Measurements from ENCODE around the gene CAVIN2.
"Not testable (repeated sequence)": the region's sequence is repeated elsewhere in the genome, so short reads cannot be mapped to it uniquely, and the experiment has no call there.

CAVIN2 gene

DNA sequence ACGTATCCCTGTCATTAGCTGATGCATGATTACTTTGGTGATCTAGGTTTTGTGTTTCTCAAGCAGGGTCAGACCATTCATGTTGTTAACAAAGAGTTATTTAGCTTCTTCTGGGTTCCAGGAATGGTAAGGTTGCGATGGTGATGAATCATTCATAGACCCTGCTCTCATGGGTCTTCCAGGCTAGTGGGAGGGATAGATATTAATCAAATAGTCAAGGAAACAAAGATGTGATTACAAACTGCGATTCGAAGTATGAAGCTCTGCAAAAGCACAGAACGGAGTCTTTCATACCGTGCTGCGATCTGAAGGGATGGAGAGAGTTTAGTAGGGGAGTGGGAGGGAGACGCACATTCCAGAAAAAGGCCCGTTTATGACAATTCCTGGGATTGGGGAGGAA is 42.1 kb downstream of the CAVIN2 start:
- in situ Hi-C loops (cut with MboI; ENCODE audit: low sequenced_read_pairs), result loop anchor here (25.0 kb wide), 1 partner anchor 358 kb away; no protein-coding TSS in a partner anchor

DNA sequence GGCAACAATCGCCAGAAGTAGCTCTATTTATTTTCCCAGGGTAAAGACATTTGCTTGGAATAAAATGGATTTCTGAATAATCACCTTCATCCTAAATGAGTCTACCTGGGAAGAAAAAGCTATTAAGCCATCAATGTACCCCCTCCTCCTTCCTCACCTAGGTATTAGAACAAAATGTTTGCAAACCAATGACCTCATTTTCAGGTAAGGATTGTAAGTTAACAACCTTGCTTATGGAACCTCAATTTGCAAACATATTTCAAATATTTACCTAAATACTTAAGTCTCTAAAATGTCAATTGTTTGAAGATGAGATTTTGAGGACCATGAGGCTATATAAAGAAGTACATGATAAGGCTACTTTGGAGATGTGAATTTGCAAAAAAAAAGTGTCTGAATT is 43.9 kb downstream of the CAVIN2 start:
- in situ Hi-C loops (cut with MboI; ENCODE audit: low sequenced_read_pairs), result loop anchor here (25.0 kb wide), 1 partner anchor 359 kb away; no protein-coding TSS in a partner anchor

DNA sequence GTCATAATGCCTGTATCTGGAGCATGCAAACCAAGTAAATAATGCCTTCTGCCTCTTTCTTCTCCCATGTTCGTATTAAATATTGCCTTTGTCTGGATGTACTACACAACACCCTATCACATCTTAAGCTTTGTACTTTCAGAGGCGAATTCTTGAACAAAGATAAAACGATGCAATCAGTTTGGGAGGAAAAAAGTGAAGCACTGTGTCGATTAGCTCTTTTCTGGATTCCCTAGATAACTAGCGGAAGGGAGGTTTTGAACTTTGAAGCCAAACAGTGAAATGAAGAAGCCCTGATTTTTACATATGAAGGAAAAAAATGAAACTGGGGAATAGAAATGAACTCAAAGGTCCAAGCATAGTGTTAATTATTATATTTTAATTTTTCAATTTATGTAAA is 44.7 kb downstream of the CAVIN2 start:
- in situ Hi-C loops (cut with MboI; ENCODE audit: low sequenced_read_pairs), result loop anchor here (25.0 kb wide), 1 partner anchor 360 kb away; no protein-coding TSS in a partner anchor

DNA sequence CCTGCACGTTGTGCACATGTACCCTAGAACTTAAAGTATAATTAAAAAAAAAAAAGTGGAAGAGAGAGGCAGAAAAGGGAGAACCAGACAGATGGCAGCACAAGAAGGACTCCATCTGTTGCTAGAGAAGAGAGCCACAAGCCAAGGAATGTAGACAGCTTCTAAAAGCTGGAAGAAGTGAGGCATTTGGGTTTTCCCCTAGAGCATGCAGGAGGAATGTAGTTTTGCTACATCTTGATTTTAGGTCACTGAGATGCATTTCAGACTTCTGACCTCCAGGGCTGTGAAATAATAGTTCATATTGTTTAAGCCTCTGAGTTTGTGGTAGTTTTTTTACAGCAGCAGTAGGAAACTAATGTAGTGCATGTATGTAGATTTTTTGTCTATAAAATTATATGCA is 46.0 kb downstream of the CAVIN2 start:
- in situ Hi-C loops (cut with MboI; ENCODE audit: low sequenced_read_pairs), result loop anchor here (25.0 kb wide), 1 partner anchor 361 kb away; no protein-coding TSS in a partner anchor

DNA sequence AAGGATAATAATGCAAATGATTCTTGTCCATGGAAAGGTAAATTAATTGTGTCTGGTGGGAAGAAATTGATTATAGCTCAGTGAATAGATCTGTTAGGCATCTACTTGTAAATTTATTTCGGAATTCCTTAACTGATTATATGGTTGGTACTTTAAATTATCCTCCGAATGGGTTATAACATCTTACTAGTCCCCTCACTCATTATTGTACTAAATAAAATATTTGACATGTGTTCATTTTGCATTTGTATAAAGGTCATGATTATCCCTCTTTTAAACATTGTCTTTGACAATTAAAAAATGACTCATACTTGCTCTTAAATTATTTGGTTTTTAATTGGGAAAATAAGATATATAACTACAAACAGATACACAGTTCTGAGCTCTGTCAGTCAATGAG is 47.4 kb downstream of the CAVIN2 start:
- in situ Hi-C loops (cut with MboI; ENCODE audit: low sequenced_read_pairs), result no loop called here

DNA sequence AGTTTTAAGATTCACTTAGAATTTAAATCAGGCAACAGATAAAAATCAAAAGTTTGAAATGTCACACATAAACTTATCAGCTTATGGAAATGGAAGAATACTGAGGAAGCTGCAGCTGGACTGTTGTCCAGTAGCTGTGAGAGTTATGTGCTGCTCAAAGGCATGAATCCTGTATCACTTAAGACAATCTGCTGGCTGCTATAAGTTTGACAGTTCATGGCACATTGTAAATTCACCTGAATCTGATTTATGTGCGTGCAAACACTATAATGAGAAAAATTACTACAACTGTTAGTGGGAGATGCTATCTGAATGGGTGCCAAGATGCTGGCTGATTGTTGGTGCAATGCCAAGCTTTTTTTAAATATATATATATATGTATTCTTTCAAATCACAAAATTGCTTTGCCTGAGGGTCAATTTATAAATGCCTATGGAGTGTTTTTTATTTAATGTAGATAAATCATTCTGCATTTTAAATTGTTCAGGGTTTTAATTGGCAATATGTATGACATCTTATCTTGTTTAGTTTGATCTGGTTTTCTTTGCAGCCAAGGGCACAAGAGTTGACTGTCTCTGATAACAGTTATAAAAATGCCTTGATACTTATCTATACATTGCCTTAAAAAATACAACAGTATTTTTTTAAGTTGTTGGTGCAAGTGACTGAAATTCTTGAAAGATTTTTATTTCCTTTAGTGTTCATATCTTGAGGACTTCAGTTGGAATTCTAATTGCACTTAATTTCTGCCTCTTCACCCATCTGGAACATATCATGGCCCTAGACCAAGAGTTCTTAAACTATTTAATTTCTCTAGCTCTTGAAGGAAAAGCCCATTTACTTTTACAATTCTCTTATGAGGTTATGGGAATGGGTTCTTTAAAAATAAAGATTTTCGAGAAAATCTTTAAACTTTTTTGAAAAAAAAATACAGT is 48.7 kb downstream of the CAVIN2 start:
- in situ Hi-C loops (cut with MboI; ENCODE audit: low sequenced_read_pairs), result no loop called here

DNA sequence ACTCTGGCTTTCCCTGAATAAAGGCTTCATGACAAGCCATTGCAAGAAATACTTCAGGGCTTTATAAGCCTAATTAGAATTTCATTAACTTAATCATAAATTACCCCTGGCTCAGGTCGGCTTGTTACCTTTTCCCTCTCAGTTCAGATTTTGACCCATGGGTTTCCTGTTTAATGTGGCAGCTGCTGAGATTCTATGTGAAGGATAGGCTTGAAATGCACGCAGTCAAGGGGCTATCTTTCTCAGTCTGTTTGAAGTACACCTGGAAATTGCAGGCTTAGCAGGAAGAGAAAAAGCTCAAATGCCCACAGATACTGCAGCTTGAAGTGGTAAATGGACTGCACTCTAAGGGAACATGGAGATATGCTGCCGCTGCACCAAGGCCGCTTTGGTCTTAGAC is 49.4 kb downstream of the CAVIN2 start:
- in situ Hi-C loops (cut with MboI; ENCODE audit: low sequenced_read_pairs), result no loop called here

DNA sequence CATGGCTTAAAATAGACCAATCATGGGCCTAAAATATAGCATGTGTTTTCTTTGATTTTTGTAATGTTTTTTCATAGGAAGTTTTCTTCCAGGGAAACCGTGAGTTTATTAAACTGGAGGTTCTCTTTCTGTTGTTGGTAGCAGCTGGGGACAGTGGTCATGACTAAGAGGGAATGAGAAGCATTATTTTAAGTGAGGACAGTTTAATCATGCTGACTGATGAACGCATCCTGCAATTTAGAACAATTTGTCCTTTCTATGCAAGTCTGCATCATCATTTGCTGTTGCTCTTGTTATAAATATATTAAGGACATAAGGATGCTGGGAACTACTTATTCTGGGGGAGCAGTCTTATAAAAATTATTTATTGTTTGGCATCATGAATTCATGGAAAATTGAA is 51.2 kb downstream of the CAVIN2 start:
- in situ Hi-C loops (cut with MboI; ENCODE audit: low sequenced_read_pairs), result no loop called here

DNA sequence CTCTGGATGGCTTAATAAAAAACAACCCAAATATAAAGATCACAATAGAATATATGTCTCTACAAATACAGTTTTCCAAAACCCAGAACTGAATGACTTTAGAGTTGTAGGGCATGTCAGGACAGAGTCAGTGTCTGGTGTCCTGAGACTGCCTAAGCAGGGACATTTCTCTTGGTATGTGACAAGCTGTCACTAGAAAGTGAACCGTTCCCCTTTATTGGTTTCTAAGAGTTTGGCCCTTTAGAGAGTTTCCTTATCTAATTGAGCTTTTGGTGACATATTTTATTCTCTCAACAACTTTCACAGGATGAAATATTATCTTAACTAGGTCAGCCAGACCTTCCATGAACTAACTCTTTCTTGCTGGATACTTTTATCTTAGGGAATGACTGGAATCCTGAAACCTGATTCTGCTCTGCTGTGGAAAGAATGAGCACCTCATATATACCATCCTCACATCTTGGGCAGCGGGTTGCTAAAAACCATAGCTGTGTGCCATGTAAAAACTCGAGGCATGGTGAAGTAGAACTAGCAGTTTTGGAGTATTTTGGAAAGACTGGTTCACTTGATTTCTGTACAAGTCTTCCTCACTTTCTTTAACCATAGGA is 54.8 kb downstream of the CAVIN2 start:
- in situ Hi-C loops (cut with MboI; ENCODE audit: low sequenced_read_pairs), result no loop called here

DNA sequence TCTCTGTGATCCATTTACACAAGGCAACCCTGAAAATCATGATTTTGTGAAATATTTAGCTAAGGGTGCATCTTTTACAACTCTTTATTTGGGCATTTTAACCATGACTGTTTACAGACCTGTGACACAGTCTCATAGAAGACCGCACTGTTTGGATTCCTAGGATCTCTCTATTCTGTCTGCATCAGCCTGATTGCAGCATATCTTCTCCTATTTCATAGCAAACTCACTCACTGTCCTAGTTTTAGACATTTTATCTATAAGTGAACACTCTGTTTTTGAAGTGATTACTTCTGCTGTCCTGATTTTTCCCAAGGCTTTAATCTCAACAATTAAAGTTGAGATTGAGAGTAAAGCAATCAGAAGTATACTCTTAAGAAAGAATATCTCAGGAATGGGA is 56.2 kb downstream of the CAVIN2 start:
- in situ Hi-C loops (cut with MboI; ENCODE audit: low sequenced_read_pairs), result no loop called here

DNA sequence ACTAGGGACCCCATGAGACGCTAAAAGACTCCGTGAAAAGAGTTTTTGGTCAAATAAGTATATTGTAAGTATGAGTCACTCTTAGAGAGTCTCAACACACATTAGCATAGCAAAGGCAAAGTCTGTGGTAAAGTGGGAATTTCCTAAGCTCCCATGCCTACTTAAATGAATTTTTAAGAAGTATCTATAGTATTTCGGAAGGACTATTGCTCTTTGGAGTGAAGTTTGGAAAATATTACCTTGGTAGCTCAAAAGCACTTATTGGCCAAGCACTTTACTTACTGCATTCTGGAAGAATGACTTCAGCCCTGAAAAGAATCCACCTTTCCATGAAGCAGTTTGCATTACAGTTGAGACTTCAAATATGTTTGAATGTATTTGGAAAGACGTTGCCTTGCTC is 57.1 kb downstream of the CAVIN2 start:
- in situ Hi-C loops (cut with MboI; ENCODE audit: low sequenced_read_pairs), result no loop called here

DNA sequence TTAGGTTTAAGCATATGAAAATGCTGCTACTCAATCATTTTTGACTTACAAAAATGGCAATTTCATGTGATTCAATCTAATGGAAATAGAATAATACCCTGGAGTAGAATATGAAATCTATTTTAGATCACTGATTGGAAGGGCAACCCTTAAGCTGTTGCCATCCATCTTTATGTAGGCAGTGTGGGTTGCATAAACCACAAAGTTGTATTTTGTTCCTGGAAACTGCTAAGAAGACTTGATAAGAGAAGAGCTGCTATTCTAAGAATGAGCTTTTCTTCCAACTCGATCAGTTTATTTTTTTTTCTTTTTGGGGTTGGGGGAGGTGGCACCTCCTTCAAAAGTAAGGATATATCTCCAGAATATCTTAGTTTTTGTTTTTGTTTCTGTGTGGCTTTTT is 60.2 kb downstream of the CAVIN2 start:
- in situ Hi-C loops (cut with MboI; ENCODE audit: low sequenced_read_pairs), result no loop called here

DNA sequence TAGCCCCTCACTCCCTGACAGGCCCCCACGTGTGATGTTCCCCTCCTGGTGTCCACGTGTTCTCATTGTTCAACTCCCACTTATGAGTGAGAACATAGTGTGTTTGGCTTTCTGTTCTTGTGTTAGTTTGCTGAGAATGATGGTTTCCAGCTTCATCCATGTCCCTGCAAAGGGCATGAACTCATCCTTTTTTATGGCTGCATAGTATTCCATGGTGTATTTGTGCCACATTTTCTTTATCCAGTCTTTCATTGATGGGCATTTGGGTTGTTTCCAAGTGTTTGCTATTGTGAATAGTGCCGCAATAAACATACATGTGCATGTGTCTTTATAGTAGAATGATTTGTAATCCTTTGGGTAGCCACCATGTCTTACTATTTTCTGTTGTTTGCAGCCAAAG is 61.2 kb downstream of the CAVIN2 start:
- in situ Hi-C loops (cut with MboI; ENCODE audit: low sequenced_read_pairs), result not testable (repeated sequence)
